ENCODE data around the gene C20orf96. TPM values are rescaled to one million over a fixed set of nuclear protein-coding genes. Genes with fewer than 3 reads are reported as not detected.

Gene C20orf96
- total and polyA plus RNA-seq, 12 donors, result 3.1 to 5.5 (median 4.4) TPM

GRCh38 chr20:272718-273117 lies 17.8 kb downstream of the C20orf96 start:
- Histone ChIP-seq H3K27me3 (no peaks in the 10 kb centered on the region), H3K4me3 (no peak overlapping the region), H3K36me3 (peaks cover 0 to 27% (median 4%) of the 10 kb centered on the region in 9 donors), H3K9me3 (no peaks in the 10 kb centered on the region), H3K4me1 (no peaks in the 10 kb centered on the region), H3K27ac (no peak overlapping the region)
- DNase-seq (no peak), ATAC-seq (no peak)
- no peak for TF ChIP-seq CTCF (IDR thresholded peaks at IDR 0.05)
- intact Hi-C loops (cut with DNase I), result loop anchor here in 2 of 10 donors (10.0 kb wide), 2 partner anchors 52 to 62 kb away; partner anchors contain the start of gene SOX12 (in 1 of the 2)

GRCh38 chr20:271528-271927 lies 19.0 kb downstream of the C20orf96 start:
- ATAC-seq, result no peak
- Histone ChIP-seq H3K27me3 (no peaks in the 10 kb centered on the region), H3K4me3 (no peak overlapping the region), H3K27ac (no peak overlapping the region), H3K9me3 (no peaks in the 10 kb centered on the region), H3K36me3 (peaks cover 0 to 15% (median 0%) of the 10 kb centered on the region in 9 donors), H3K4me1 (peaks cover 0 to 9% (median 0%) of the 10 kb centered on the region in 9 donors)
- DNase-seq, result no peak
- intact Hi-C loops (cut with DNase I), result loop anchor here in 2 of 10 donors (10.0 kb wide), 2 partner anchors 53 to 63 kb away; partner anchors contain the start of gene SOX12 (in 1 of the 2)
- TF ChIP-seq CTCF (IDR thresholded peaks at IDR 0.05), result no peak

GRCh38 chr20:271069-271468 lies 19.5 kb downstream of the C20orf96 start:
- intact Hi-C loops (cut with DNase I), result loop anchor here in 2 of 10 donors (10.0 kb wide), 2 partner anchors 54 to 64 kb away; partner anchors contain the start of gene SOX12 (in 1 of the 2)
- Histone ChIP-seq H3K4me1 (peaks cover 0 to 13% (median 0%) of the 10 kb centered on the region in 9 donors), H3K27ac (no peak overlapping the region), H3K4me3 (no peak overlapping the region), H3K36me3 (peaks cover 0 to 10% (median 0%) of the 10 kb centered on the region in 9 donors), H3K9me3 (no peaks in the 10 kb centered on the region), H3K27me3 (no peaks in the 10 kb centered on the region)
- ATAC-seq, result no peak
- 88 to 96% methylated on average over 4 of the region's 4 CpGs for WGBS, 2 donors
- no peak for TF ChIP-seq CTCF (IDR thresholded peaks at IDR 0.05)
- no peak for DNase-seq

GRCh38 chr20:270517-270916 lies 20.0 kb downstream of the C20orf96 start:
- Histone ChIP-seq H3K9me3 (no peaks in the 10 kb centered on the region), H3K4me3 (no peak overlapping the region), H3K4me1 (peaks cover 0 to 13% (median 0%) of the 10 kb centered on the region in 9 donors), H3K36me3 (peaks cover 0 to 5% (median 0%) of the 10 kb centered on the region in 9 donors), H3K27me3 (no peaks in the 10 kb centered on the region), H3K27ac (no peak overlapping the region)
- TF ChIP-seq CTCF (IDR thresholded peaks at IDR 0.05), result no peak
- intact Hi-C loops (cut with DNase I), result loop anchor here in 2 of 10 donors (10.0 kb wide), 2 partner anchors 54 to 64 kb away; partner anchors contain the start of gene SOX12 (in 1 of the 2)
- WGBS, 2 donors, result 89 to 93% methylated on average over 5 of the region's 5 CpGs
- ATAC-seq, result no peak
- DNase-seq, result no peak
